Thoracic aorta (tissue), 2 donors: ENCODE measurements around the gene CUBN. TPM values are rescaled to one million over a fixed set of nuclear protein-coding genes. Genes with fewer than 3 reads are reported as not detected.

Experiments
- ATAC-seq: fragments of 150-250 bp; one replicate; pipeline ENCODE4 v1.8.0; 2017; ENCODE audit warnings: low read depth; ENCODE audit not compliant: insufficient number of reproducible peaks, low FRiP score
- DNase-seq: peaks from one replicate; pipeline ENCODE4 v3.0.0-alpha.2; 2020; ENCODE audit warnings: low spot score
- H3K27ac ChIP-seq, 2 donors: fragments of 200-600 bp; sonication (generic); 1 replicate in 1 of 2; 2 replicates in 1 of 2; pipeline ENCODE4 v1.5.1; 2016; ENCODE audit warnings: mild to moderate bottlenecking in 2 of 2, moderate library complexity in 2 of 2
- H3K27me3 ChIP-seq: fragments of 200-600 bp; sonication (generic); replicated peaks from 2 replicates; pipeline ENCODE4 v1.6.0; 2016; ENCODE audit warnings: mild to moderate bottlenecking; ENCODE audit not compliant: insufficient read depth
- H3K36me3 ChIP-seq: fragments of 200-600 bp; sonication (generic); one replicate; pipeline ENCODE4 v1.5.1; 2016
- H3K4me1 ChIP-seq, 2 donors: fragments of 200-600 bp; sonication (generic); 1 replicate in 1 of 2; 2 replicates in 1 of 2; pipeline versions ENCODE4 v1.5.1 to v1.6.0; 2016; ENCODE audit warnings: low read depth in 2 of 2, mild to moderate bottlenecking in 1 of 2; ENCODE audit not compliant: control insufficient read depth in 1 of 2
- H3K4me3 ChIP-seq: fragments of 200-600 bp; sonication (generic); 2 replicates; pipeline ENCODE4 v1.5.1; 2016; ENCODE audit warnings: mild to moderate bottlenecking
- H3K9me3 ChIP-seq: fragments of 200-600 bp; sonication (generic); 2 replicates; pipeline ENCODE4 v1.5.1; 2016
- CTCF ChIP-seq: fragments of 200-600 bp; sonication (generic); IDR thresholded peaks from one replicate; pipeline ENCODE4 v1.5.1; 2019; ENCODE audit warnings: antibody characterized with exemption
- total RNA-seq, 2 donors: library from RNA; depleted of rRNA; stranded (reverse); fragments of >200 nt; gene quantifications; one replicate each; pipeline versions ENCODE4 v1.1.0 to v1.2.3, GENCODE V29; 2016

The CUBN gene
- total RNA-seq, 2 donors from 2014 or later, result 4.1 to 4.6 TPM

- Histone ChIP-seq H3K9me3 (no peaks in the 10 kb centered on the region), H3K27me3 (no peaks in the 10 kb centered on the region), H3K4me3 (no peak overlapping the region), H3K36me3 (no peaks in the 10 kb centered on the region), H3K27ac (no peak overlapping the region), H3K4me1 (peaks cover 22 to 38% of the 10 kb centered on the region in 2 donors)
- no peak for ATAC-seq
- DNase-seq, result no peak
- no peak for TF ChIP-seq CTCF
Observed at GRCh38 chr10:17059197-17059688, 70.4 kb downstream of the CUBN start.

- Histone ChIP-seq H3K4me1 (peaks cover 15 to 27% of the 10 kb centered on the region in 2 donors), H3K27me3 (no peaks in the 10 kb centered on the region), H3K36me3 (no peaks in the 10 kb centered on the region), H3K27ac (no peak overlapping the region), H3K9me3 (no peaks in the 10 kb centered on the region), H3K4me3 (no peak overlapping the region)
- DNase-seq (no peak), ATAC-seq (no peak)
- no peak for TF ChIP-seq CTCF
Observed at GRCh38 chr10:17058093-17058492, 71.5 kb downstream of the CUBN start.

GRCh38 chr10:17056781-17057428 is 72.7 kb downstream of the CUBN start:
- H3K27ac ChIP-seq, result no peak overlapping the region
- H3K4me3 ChIP-seq, result no peak overlapping the region
- no peaks in the 10 kb centered on the region for H3K27me3 ChIP-seq
- no peaks in the 10 kb centered on the region for H3K9me3 ChIP-seq
- ATAC-seq, result no peak
- DNase-seq, result no peak
- no peak for TF ChIP-seq CTCF
- H3K36me3 ChIP-seq, result no peaks in the 10 kb centered on the region
- peaks cover 7 to 17% of the 10 kb centered on the region in 2 donors for H3K4me1 ChIP-seq

- no peaks in the 10 kb centered on the region for H3K27me3 ChIP-seq
- no peaks in the 10 kb centered on the region for H3K9me3 ChIP-seq
- TF ChIP-seq CTCF, result no peak
- no peak overlapping the region for H3K4me3 ChIP-seq
- peaks cover 0 to 5% of the 10 kb centered on the region in 2 donors for H3K4me1 ChIP-seq
- ATAC-seq (no peak), DNase-seq (no peak)
- no peaks in the 10 kb centered on the region for H3K36me3 ChIP-seq
- H3K27ac ChIP-seq, result no peak overlapping the region
Observed at GRCh38 chr10:17053513-17053912, 76.1 kb downstream of the CUBN start.

- Histone ChIP-seq H3K4me3 (no peak overlapping the region), H3K27me3 (no peaks in the 10 kb centered on the region), H3K27ac (no peak overlapping the region), H3K9me3 (no peaks in the 10 kb centered on the region), H3K36me3 (no peaks in the 10 kb centered on the region), H3K4me1 (peaks cover 0 to 5% of the 10 kb centered on the region in 2 donors)
- TF ChIP-seq CTCF, result no peak
- no peak for DNase-seq
- ATAC-seq, result no peak
Observed at GRCh38 chr10:17053061-17053460, 76.5 kb downstream of the CUBN start.
